ENCODE results near the gene FYB1. TPM values are rescaled to one million over a fixed set of nuclear protein-coding genes. Genes with fewer than 3 reads are reported as not detected.

The FYB1 gene
- total RNA-seq, 1 experiment from 2014 or later = 0.42 TPM

DNA sequence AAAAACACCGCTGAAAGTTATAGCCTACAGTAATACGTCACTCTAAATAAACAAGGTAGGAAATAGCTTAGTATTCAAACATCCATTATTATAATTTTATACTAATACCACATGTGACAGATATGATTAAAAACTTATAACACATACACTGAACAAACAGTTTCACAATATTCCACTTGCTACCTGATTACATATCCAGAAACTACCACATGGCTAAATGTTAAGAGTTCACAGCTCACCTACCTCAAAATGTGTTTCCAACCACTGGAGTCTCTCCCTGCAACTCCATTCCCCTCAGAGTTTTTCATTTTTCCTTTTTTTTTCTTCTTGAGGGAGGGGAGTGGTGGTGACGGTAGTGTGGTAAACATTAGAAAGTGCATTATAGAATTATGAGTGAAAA, 157.3 kb downstream of the FYB1 start:
- H3K9me2 ChIP-seq (ENCODE audit: insufficient read depth) = no peaks in the 10 kb centered on the region
- ChIA-PET RAD21 (ENCODE audit: low non-redundant PET in 1 of 2, low total read pairs in 2 of 2, uncharacterized antibody in 2 of 2, unreplicated experiment in 2 of 2) (no interaction called here), POLR2A (no interaction called here), CTCF (no interaction called here)
- no peaks in the 10 kb centered on the region for H3K9me3 ChIP-seq (ENCODE audit: control insufficient read depth in 1 of 2, insufficient read depth in 1 of 2, low read depth in 1 of 2, low read length in 2 of 2)
- no peak overlapping the region for H3K4me3 ChIP-seq (replicated peaks in 1 of 2; ENCODE audit: low read depth in 1 of 2, low read length in 2 of 2)
- H3K4me1 ChIP-seq (ENCODE audit: control insufficient read depth in 1 of 2, insufficient read depth in 2 of 2, low read length in 2 of 2) = no peaks in the 10 kb centered on the region
- no peaks in the 10 kb centered on the region for H3K36me3 ChIP-seq (ENCODE audit: control insufficient read depth in 1 of 2, insufficient read depth in 2 of 2, low read length in 2 of 2)
- peaks cover 55% of the 10 kb centered on the region for H3K79me2 ChIP-seq (ENCODE audit: insufficient read depth, low read length)
- no peak for ATAC-seq
- H3K9ac ChIP-seq (ENCODE audit: low read length) = no peak overlapping the region
- no TSS peak for BruUV-seq (replicated peaks)
- intact Hi-C loops (cut with micrococcal nuclease) = no loop called here
- H3K27me3 ChIP-seq (ENCODE audit: insufficient read depth, low read length) = no peaks in the 10 kb centered on the region
- H4K20me1 ChIP-seq (ENCODE audit: insufficient read depth) = no peaks in the 10 kb centered on the region
- no peak overlapping the region for H3K4me2 ChIP-seq (ENCODE audit: low read length)
- no peak overlapping the region for H2AFZ ChIP-seq (ENCODE audit: low read depth, low read length, poor library complexity, severe bottlenecking)
- no peak overlapping the region for H3K27ac ChIP-seq (ENCODE audit: low read depth, low read length)
- no peak for DNase-seq (ENCODE audit: low read depth, low spot score)
- TF ChIP-seq EZH2 (IDR thresholded peaks at IDR 0.05) (no peak), ELF1 (IDR thresholded peaks at IDR 0.05; ENCODE audit: borderline replicate concordance, low read depth) (no peak), ZFX (IDR thresholded peaks at IDR 0.05) (no peak), JUND (IDR thresholded peaks at IDR 0.05) (no peak), YY1 (IDR thresholded peaks at IDR 0.05; ENCODE audit: extremely low read depth, insufficient replicate concordance, low read depth, low read length) (no peak), SIN3A (IDR thresholded peaks at IDR 0.05; ENCODE audit: low read depth) (no peak), CEBPB (IDR thresholded peaks at IDR 0.05; ENCODE audit: low read depth) (no peak), FOSL1 (IDR thresholded peaks at IDR 0.05; ENCODE audit: low read depth) (no peak), SP1 (IDR thresholded peaks at IDR 0.05; ENCODE audit: low read depth) (no peak)
- TF ChIP-seq, protein P1, sequence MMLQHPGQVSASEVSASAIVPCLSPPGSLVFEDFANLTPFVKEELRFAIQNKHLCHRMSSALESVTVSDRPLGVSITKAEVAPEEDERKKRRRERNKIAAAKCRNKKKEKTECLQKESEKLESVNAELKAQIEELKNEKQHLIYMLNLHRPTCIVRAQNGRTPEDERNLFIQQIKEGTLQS (IDR thresholded peaks at IDR 0.05) = no peak
- TF ChIP-seq, protein P2, sequence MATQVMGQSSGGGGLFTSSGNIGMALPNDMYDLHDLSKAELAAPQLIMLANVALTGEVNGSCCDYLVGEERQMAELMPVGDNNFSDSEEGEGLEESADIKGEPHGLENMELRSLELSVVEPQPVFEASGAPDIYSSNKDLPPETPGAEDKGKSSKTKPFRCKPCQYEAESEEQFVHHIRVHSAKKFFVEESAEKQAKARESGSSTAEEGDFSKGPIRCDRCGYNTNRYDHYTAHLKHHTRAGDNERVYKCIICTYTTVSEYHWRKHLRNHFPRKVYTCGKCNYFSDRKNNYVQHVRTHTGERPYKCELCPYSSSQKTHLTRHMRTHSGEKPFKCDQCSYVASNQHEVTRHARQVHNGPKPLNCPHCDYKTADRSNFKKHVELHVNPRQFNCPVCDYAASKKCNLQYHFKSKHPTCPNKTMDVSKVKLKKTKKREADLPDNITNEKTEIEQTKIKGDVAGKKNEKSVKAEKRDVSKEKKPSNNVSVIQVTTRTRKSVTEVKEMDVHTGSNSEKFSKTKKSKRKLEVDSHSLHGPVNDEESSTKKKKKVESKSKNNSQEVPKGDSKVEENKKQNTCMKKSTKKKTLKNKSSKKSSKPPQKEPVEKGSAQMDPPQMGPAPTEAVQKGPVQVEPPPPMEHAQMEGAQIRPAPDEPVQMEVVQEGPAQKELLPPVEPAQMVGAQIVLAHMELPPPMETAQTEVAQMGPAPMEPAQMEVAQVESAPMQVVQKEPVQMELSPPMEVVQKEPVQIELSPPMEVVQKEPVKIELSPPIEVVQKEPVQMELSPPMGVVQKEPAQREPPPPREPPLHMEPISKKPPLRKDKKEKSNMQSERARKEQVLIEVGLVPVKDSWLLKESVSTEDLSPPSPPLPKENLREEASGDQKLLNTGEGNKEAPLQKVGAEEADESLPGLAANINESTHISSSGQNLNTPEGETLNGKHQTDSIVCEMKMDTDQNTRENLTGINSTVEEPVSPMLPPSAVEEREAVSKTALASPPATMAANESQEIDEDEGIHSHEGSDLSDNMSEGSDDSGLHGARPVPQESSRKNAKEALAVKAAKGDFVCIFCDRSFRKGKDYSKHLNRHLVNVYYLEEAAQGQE (IDR thresholded peaks at IDR 0.05; ENCODE audit: low read depth) = no peak

Data from HCT116 (cell line).